Keratinocyte (primary cell): ENCODE measurements around the gene TMEM88. TPM values are rescaled to one million over a fixed set of nuclear protein-coding genes. Genes with fewer than 3 reads are reported as not detected.
A peak's percentile ranks its signal among the peaks of the same experiment; 100 is the strongest.

Experiments used
- DNase-seq: peaks from one replicate; pipeline ENCODE4 v3.0.0-alpha.2; 2011; ENCODE audit warnings: low read depth, missing footprints, low spot score
- FAIRE-seq: peaks from 2 replicates; lab custom pipeline; 2011; peaks lifted over from hg19 to GRCh38; lab: Jason Lieb, UNC
- H2AFZ ChIP-seq: 2 replicates; pipeline ENCODE4 v1.6.0; 2012; ENCODE audit warnings: low read length, control low read depth, inconsistent platforms; ENCODE audit not compliant: control insufficient read depth
- H3K27ac ChIP-seq: 2 replicates; pipeline ENCODE4 v1.5.1; 2011; ENCODE audit warnings: low read length; ENCODE audit not compliant: control insufficient read depth, insufficient read depth
- H3K27me3 ChIP-seq: 3 replicates; pipeline ENCODE4 v1.6.0; 2011; ENCODE audit warnings: low read length; ENCODE audit not compliant: control insufficient read depth, insufficient read depth; ENCODE audit errors: extremely low read depth
- H3K36me3 ChIP-seq, 2 experiments: 2 replicates in 1 of 2; 3 replicates in 1 of 2; pipeline ENCODE4 v1.5.1; 2011; ENCODE audit warnings: low read length in 2 of 2, mild to moderate bottlenecking in 1 of 2; ENCODE audit not compliant: control insufficient read depth in 2 of 2, insufficient read depth in 2 of 2; ENCODE audit errors: extremely low read depth in 1 of 2
- H3K4me1 ChIP-seq: 3 replicates; pipeline ENCODE4 v1.5.1; 2011; ENCODE audit warnings: low read length; ENCODE audit not compliant: control insufficient read depth, insufficient read depth; ENCODE audit errors: extremely low read depth
- H3K4me2 ChIP-seq: 3 replicates; pipeline ENCODE4 v1.6.0; 2011; ENCODE audit warnings: low read depth, low read length; ENCODE audit not compliant: control insufficient read depth, insufficient read depth; ENCODE audit errors: extremely low read depth
- H3K4me3 ChIP-seq, 3 experiments: fragments of 200-600 bp in 1 of 3; sonication (generic) in 1 of 3; 2 replicates in 2 of 3; 3 replicates in 1 of 3; pipeline ENCODE4 v1.5.1; 2011 to 2016; ENCODE audit warnings: low read length in 3 of 3, mild to moderate bottlenecking in 3 of 3, control low read depth in 2 of 3, inconsistent platforms in 1 of 3, low read depth in 1 of 3, mixed read lengths in 1 of 3, mixed run types in 1 of 3, moderate library complexity in 1 of 3; ENCODE audit not compliant: control insufficient read depth in 2 of 3, insufficient read depth in 2 of 3; ENCODE audit errors: extremely low read depth in 1 of 3
- H3K79me2 ChIP-seq: 2 replicates; pipeline ENCODE4 v1.6.0; 2012; ENCODE audit warnings: low read length; ENCODE audit not compliant: control insufficient read depth, insufficient read depth
- H3K9ac ChIP-seq: 3 replicates; pipeline ENCODE4 v1.6.0; 2011; ENCODE audit warnings: low read length; ENCODE audit not compliant: control insufficient read depth, insufficient read depth; ENCODE audit errors: extremely low read depth
- H3K9me1 ChIP-seq: 3 replicates; pipeline ENCODE4 v1.6.0; 2011; ENCODE audit warnings: low read length; ENCODE audit not compliant: control insufficient read depth, insufficient read depth; ENCODE audit errors: extremely low read depth
- H3K9me3 ChIP-seq: 2 replicates; pipeline ENCODE4 v1.5.1; 2012; ENCODE audit warnings: low read depth, low read length; ENCODE audit not compliant: control insufficient read depth
- H4K20me1 ChIP-seq: 3 replicates; pipeline ENCODE4 v1.6.0; 2011; ENCODE audit warnings: low read length; ENCODE audit not compliant: control insufficient read depth, insufficient read depth; ENCODE audit errors: extremely low read depth
- CTCF ChIP-seq, 3 experiments: IDR thresholded peaks in 1 of 3; conservative IDR thresholded peaks in 1 of 3; optimal IDR thresholded peaks in 1 of 3; 2 replicates in 2 of 3; 3 replicates in 1 of 3; pipeline versions ENCODE3 to v1.5.1; 2011; ENCODE audit warnings: low read length in 3 of 3, mild to moderate bottlenecking in 3 of 3, moderate library complexity in 2 of 3, control low read depth in 1 of 3, inconsistent platforms in 1 of 3; ENCODE audit not compliant: insufficient read depth in 2 of 3; ENCODE audit errors: extremely low read depth in 1 of 3
- EZH2 ChIP-seq: IDR thresholded peaks from one replicate; pipeline ENCODE4 v1.6.1; 2012; ENCODE audit warnings: inconsistent platforms, mild to moderate bottlenecking, low read length, moderate library complexity
- dilution Hi-C: fragments of 300-500 bp; cut with MboI; formaldehyde crosslinking; loops from one replicate; pipeline ENCODE4 v1.7.0; 2020; ENCODE audit warnings: low sequenced_read_pairs; ENCODE audit not compliant: extremely low pct_ligation_motif_present
- polyA plus RNA-seq, 5 experiments: library from polyadenylated mRNA; depleted of rRNA in 3 of 5; stranded (reverse) in 3 of 5; stranded (forward) in 1 of 5; unstranded in 1 of 5; fragments of >200 nt; gene quantifications; 1 replicate in 1 of 5; 2 replicates in 3 of 5; 3 replicates in 1 of 5; pipeline versions ENCODE4 v1.2.1 to v1.2.3, GENCODE V29; 2011 to 2012; ENCODE audit warnings: missing spikeins in 2 of 5, low read depth in 1 of 5, low replicate concordance in 1 of 5

TMEM88 gene
- polyA plus RNA-seq, 1 donor (not counting 4 experiments of a cell fraction or from before 2014, with no cell fraction given) = 0.45 TPM

GRCh38 chr17:7857713-7858521 lies 3.1 kb downstream of the TMEM88 start, which contains the start of gene CYB5D1:
Gene CYB5D1, plus strand, starts transcription at chr17:7858003. Its CDS starts 132 bp downstream, at chr17:7858135.
- peak within 1 kb of the TSS; percentile 57 to 98 (median 79) for H3K4me3 ChIP-seq
- peak within 1 kb of the TSS; percentile 73 for H3K27ac ChIP-seq
- H3K9me1 ChIP-seq = no peaks in the 10 kb centered on the region
- peak within 1 kb of the TSS; percentile 93 for H2AFZ ChIP-seq
- TF ChIP-seq EZH2 (no peak), CTCF (optimal IDR thresholded peaks at IDR 0.05 in 1 of 3, IDR thresholded peaks at IDR 0.05 in 1 of 3, conservative IDR thresholded peaks at IDR 0.05 in 1 of 3; ENCODE audit: extremely low read depth in 1 of 3, insufficient read depth in 2 of 3, low read length in 3 of 3) (peak in 1 of 3 experiments; percentile 3)
- H3K9ac ChIP-seq = peak within 1 kb of the TSS; percentile 79
- H3K4me2 ChIP-seq = peak within 1 kb of the TSS; percentile 97
- peaks cover 8 to 11% of the 10 kb centered on the region in 2 experiments for H3K36me3 ChIP-seq
- no peak for FAIRE-seq
- peaks cover 2% of the 10 kb centered on the region for H4K20me1 ChIP-seq
- no peaks in the 10 kb centered on the region for H3K9me3 ChIP-seq
- H3K27me3 ChIP-seq = no peaks in the 10 kb centered on the region
- DNase-seq = no peak
- H3K79me2 ChIP-seq = peaks cover 25% of the 10 kb centered on the region
- H3K4me1 ChIP-seq = peaks cover 33% of the 10 kb centered on the region
- dilution Hi-C loops = no loop called here

DNA sequence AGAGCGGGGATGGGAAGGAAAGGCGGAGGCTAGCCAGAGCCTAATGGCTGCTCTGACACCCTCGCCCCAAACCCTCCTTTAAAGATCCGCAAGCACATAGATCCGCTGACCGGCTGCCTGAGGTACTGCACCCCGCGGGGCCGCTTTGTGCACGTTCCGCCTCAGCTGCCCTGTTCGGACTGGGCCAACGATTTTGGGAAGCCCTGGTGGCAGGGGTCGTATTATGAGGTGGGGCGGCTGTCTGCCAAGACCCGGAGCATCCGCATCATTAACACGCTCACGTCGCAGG lies 3.6 kb downstream of the TMEM88 start:
- H4K20me1 ChIP-seq = no peaks in the 10 kb centered on the region
- TF ChIP-seq EZH2 (no peak), CTCF (optimal IDR thresholded peaks at IDR 0.05 in 1 of 3, IDR thresholded peaks at IDR 0.05 in 1 of 3, conservative IDR thresholded peaks at IDR 0.05 in 1 of 3; ENCODE audit: extremely low read depth in 1 of 3, insufficient read depth in 2 of 3, low read length in 3 of 3) (peak; percentile 41 to 69 (median 57))
- H3K4me3 ChIP-seq = peak overlapping the region; percentile 57 to 98 (median 79)
- H3K9me1 ChIP-seq = no peaks in the 10 kb centered on the region
- H2AFZ ChIP-seq = peak overlapping the region; percentile 93
- DNase-seq (no peak), FAIRE-seq (peak; percentile 60)
- H3K79me2 ChIP-seq = peaks cover 25% of the 10 kb centered on the region
- H3K9me3 ChIP-seq = no peaks in the 10 kb centered on the region
- no peaks in the 10 kb centered on the region for H3K27me3 ChIP-seq
- peak overlapping the region; percentile 97 for H3K4me2 ChIP-seq
- peak overlapping the region; percentile 73 for H3K27ac ChIP-seq
- peaks cover 37% of the 10 kb centered on the region for H3K4me1 ChIP-seq
- H3K36me3 ChIP-seq = peaks cover 5 to 8% of the 10 kb centered on the region in 2 experiments
- peak overlapping the region; percentile 79 for H3K9ac ChIP-seq
- dilution Hi-C loops = no loop called here
